Measurements from ENCODE around the gene CRY1. TPM values are rescaled to one million over a fixed set of nuclear protein-coding genes. Genes with fewer than 3 reads are reported as not detected.

CRY1 gene
- polyA plus RNA-seq, 1 donor (not counting 4 experiments of a cell fraction or from before 2014, with no cell fraction given) = 10.0 TPM

GRCh38 chr12:107091989-107092641, 1.2 kb downstream of the CRY1 start:
- Histone ChIP-seq H3K36me3 (ENCODE audit: control insufficient read depth in 2 of 2, extremely low read depth in 1 of 2, insufficient read depth in 2 of 2, low read length in 2 of 2) (no peaks in the 10 kb centered on the region), H3K9me3 (ENCODE audit: control insufficient read depth, low read depth, low read length) (no peaks in the 10 kb centered on the region), H3K4me3 (ENCODE audit: control insufficient read depth in 2 of 3, extremely low read depth in 1 of 3, insufficient read depth in 2 of 3, low read depth in 1 of 3, low read length in 3 of 3) (peak overlapping the region; percentile 81 to 92 (median 90)), H4K20me1 (ENCODE audit: control insufficient read depth, extremely low read depth, insufficient read depth, low read length) (no peaks in the 10 kb centered on the region), H3K4me2 (ENCODE audit: control insufficient read depth, extremely low read depth, insufficient read depth, low read depth, low read length) (peak overlapping the region; percentile 100), H3K9me1 (ENCODE audit: control insufficient read depth, extremely low read depth, insufficient read depth, low read length) (no peaks in the 10 kb centered on the region), H3K9ac (ENCODE audit: control insufficient read depth, extremely low read depth, insufficient read depth, low read length) (peak overlapping the region; percentile 95), H2AFZ (ENCODE audit: control insufficient read depth, low read length) (peak overlapping the region; percentile 70), H3K4me1 (ENCODE audit: control insufficient read depth, extremely low read depth, insufficient read depth, low read length) (peaks cover 22% of the 10 kb centered on the region), H3K27me3 (ENCODE audit: control insufficient read depth, extremely low read depth, insufficient read depth, low read length) (no peaks in the 10 kb centered on the region), H3K27ac (ENCODE audit: control insufficient read depth, insufficient read depth, low read length) (peak overlapping the region; percentile 98), H3K79me2 (ENCODE audit: control insufficient read depth, insufficient read depth, low read length) (peaks cover 6% of the 10 kb centered on the region)
- TF ChIP-seq CTCF (optimal IDR thresholded peaks at IDR 0.05 in 1 of 3, IDR thresholded peaks at IDR 0.05 in 1 of 3, conservative IDR thresholded peaks at IDR 0.05 in 1 of 3; ENCODE audit: extremely low read depth in 1 of 3, insufficient read depth in 2 of 3, low read length in 3 of 3) (peak; percentile 19 to 96 (median 73)), EZH2 (IDR thresholded peaks at IDR 0.05; ENCODE audit: low read length) (no peak)
- FAIRE-seq (peak; percentile 90), DNase-seq (ENCODE audit: low read depth, low spot score) (peak; percentile 86)
- dilution Hi-C loops (cut with MboI; ENCODE audit: extremely low pct_ligation_motif_present, low sequenced_read_pairs) = no loop called here

- Histone ChIP-seq H3K36me3 (ENCODE audit: control insufficient read depth in 2 of 2, extremely low read depth in 1 of 2, insufficient read depth in 2 of 2, low read length in 2 of 2) (no peaks in the 10 kb centered on the region), H3K27me3 (ENCODE audit: control insufficient read depth, extremely low read depth, insufficient read depth, low read length) (no peaks in the 10 kb centered on the region), H3K9ac (ENCODE audit: control insufficient read depth, extremely low read depth, insufficient read depth, low read length) (no peak overlapping the region), H3K27ac (ENCODE audit: control insufficient read depth, insufficient read depth, low read length) (peak overlapping the region; percentile 24), H3K9me3 (ENCODE audit: control insufficient read depth, low read depth, low read length) (no peaks in the 10 kb centered on the region), H3K9me1 (ENCODE audit: control insufficient read depth, extremely low read depth, insufficient read depth, low read length) (no peaks in the 10 kb centered on the region), H3K4me3 (ENCODE audit: control insufficient read depth in 2 of 3, extremely low read depth in 1 of 3, insufficient read depth in 2 of 3, low read depth in 1 of 3, low read length in 3 of 3) (peak overlapping the region in 2 of 3 experiments; percentile 22 to 48), H2AFZ (ENCODE audit: control insufficient read depth, low read length) (no peak overlapping the region), H3K79me2 (ENCODE audit: control insufficient read depth, insufficient read depth, low read length) (peaks cover 6% of the 10 kb centered on the region), H3K4me2 (ENCODE audit: control insufficient read depth, extremely low read depth, insufficient read depth, low read depth, low read length) (peak overlapping the region; percentile 100), H4K20me1 (ENCODE audit: control insufficient read depth, extremely low read depth, insufficient read depth, low read length) (no peaks in the 10 kb centered on the region), H3K4me1 (ENCODE audit: control insufficient read depth, extremely low read depth, insufficient read depth, low read length) (peaks cover 22% of the 10 kb centered on the region)
- FAIRE-seq (no peak), DNase-seq (ENCODE audit: low read depth, low spot score) (no peak)
- TF ChIP-seq EZH2 (IDR thresholded peaks at IDR 0.05; ENCODE audit: low read length) = no peak
- no peak for TF ChIP-seq CTCF (optimal IDR thresholded peaks at IDR 0.05 in 1 of 3, IDR thresholded peaks at IDR 0.05 in 1 of 3, conservative IDR thresholded peaks at IDR 0.05 in 1 of 3; ENCODE audit: extremely low read depth in 1 of 3, insufficient read depth in 2 of 3, low read length in 3 of 3)
- dilution Hi-C loops (cut with MboI; ENCODE audit: extremely low pct_ligation_motif_present, low sequenced_read_pairs) = no loop called here
Observed at GRCh38 chr12:107091381-107091780, 2.0 kb downstream of the CRY1 start.
